Heart left ventricle (tissue), 13 donors: ENCODE measurements around the gene TPSAB1.

Source experiments
- CTCF ChIP-seq, 12 donors: fragments of 200-600 bp; sonication (generic) in 4 of 12; IDR thresholded peaks; one replicate each; pipeline versions ENCODE4 v1.5.0 to v1.8.0; 2018 to 2022; ENCODE audit warnings: antibody characterized with exemption in 12 of 12, mild to moderate bottlenecking in 5 of 12
- POLR2A ChIP-seq, 2 donors: fragments of 450-650 bp; IDR thresholded peaks; one replicate each; pipeline ENCODE4 v1.6.1; 2017; ENCODE audit warnings: antibody characterized with exemption in 2 of 2, mild to moderate bottlenecking in 2 of 2, moderate library complexity in 2 of 2
- donor health status: ischemic (EF 13 %, LVEDD 7.1; RV severe dilation, severe dysfunction).
- donor health status: DM: no; HTN: yes; CAD: no.
- donor health status: DM: no; HTN: no; CAD: no.
- donor health status: ischemic (EF 25% LVEDD 6.9; RV normal size, moderate dysfunction).
- donor health status: ischemic (EF 25% LVEDD 5.7; RV mildly dilated, moderate dysfunction).
- donor health status: ischemic (EF 35%, LVEDD 5.7; RV mildly dilated, moderate dysfunction).
- donor health status: nonischemic (EF 11% LVEDD 7.7; RV severe dilation, severe dysfunction).
- donor health status: DM: yes; HTN: yes; CAD: no.
- donor health status: PGD.
- donor health status: ischemic (EF 29% LVEDD 5.4; RV normal size, mild dysfunction).
- donor health status: nonischemic (EF 23%, LVEDD 6.1; RV moderate dilation, normal function).

- no peak for TF ChIP-seq CTCF (IDR thresholded peaks at IDR 0.05)
- no peak for TF ChIP-seq POLR2A (IDR thresholded peaks at IDR 0.05)
Observed at GRCh38 chr16:1272453-1273198, 32.1 kb downstream of the TPSAB1 start.
